HepG2 (cell line): ENCODE measurements around the gene IBA57. TPM values are rescaled to one million over a fixed set of nuclear protein-coding genes. Genes with fewer than 3 reads are reported as not detected.

Experiments used
- AGO2 ChIP-seq: fragments of 200-400 bp; formaldehyde crosslinking; optimal IDR thresholded peaks from 2 replicates; pipeline ENCODE3; 2017; ENCODE audit warnings: mild to moderate bottlenecking, low read depth, low read length, moderate library complexity
- ELF4 ChIP-seq: sonication (generic); formaldehyde crosslinking; IDR thresholded peaks from 2 replicates; pipeline ENCODE4 v1.5.0; 2020; ENCODE audit warnings: missing genetic modification reagents, mild to moderate bottlenecking, moderate library complexity, borderline replicate concordance
- FIP1L1 ChIP-seq: fragments of 200-400 bp; formaldehyde crosslinking; IDR thresholded peaks from 2 replicates; pipeline ENCODE4 v1.6.1; 2018; ENCODE audit warnings: low read depth, mild to moderate bottlenecking, low read length, moderate library complexity, borderline replicate concordance; ENCODE audit not compliant: insufficient read depth
- KMT2B ChIP-seq: IDR thresholded peaks from 2 replicates; pipeline ENCODE4 v1.6.1; 2016; ENCODE audit warnings: missing genetic modification reagents, missing compliant biosample characterization
- MAZ ChIP-seq, 2 experiments: sonication (generic) in 1 of 2; formaldehyde crosslinking in 1 of 2; IDR thresholded peaks; 2 replicates each; pipeline versions ENCODE4 v1.5.0 to v1.6.1; 2012 to 2020; ENCODE audit warnings: low read depth in 2 of 2, mild to moderate bottlenecking in 2 of 2, borderline replicate concordance in 1 of 2, improper control_type of control experiment in 1 of 2, low read length in 1 of 2, missing genetic modification reagents in 1 of 2, moderate library complexity in 1 of 2
- REPIN1 ChIP-seq: sonication (generic); formaldehyde crosslinking; IDR thresholded peaks from 2 replicates; pipeline ENCODE4 v1.8.0; 2022; ENCODE audit warnings: missing genetic modification reagents, low read depth, mild to moderate bottlenecking, borderline replicate concordance
- RORA ChIP-seq: sonication (generic); formaldehyde crosslinking; IDR thresholded peaks from 2 replicates; pipeline ENCODE4 v1.5.0; 2020; ENCODE audit warnings: mild to moderate bottlenecking, missing genetic modification reagents, moderate library complexity
- ZFP90 ChIP-seq: sonication (generic); formaldehyde crosslinking; IDR thresholded peaks from 2 replicates; pipeline ENCODE4 v1.8.0; 2022; ENCODE audit warnings: missing genetic modification reagents, mild to moderate bottlenecking, inconsistent platforms, borderline replicate concordance
- ZNF766 ChIP-seq: sonication (generic); formaldehyde crosslinking; IDR thresholded peaks from 2 replicates; pipeline ENCODE4 v1.5.0; 2020; ENCODE audit warnings: missing genetic modification reagents, borderline replicate concordance
- ZNF841 ChIP-seq: sonication (generic); formaldehyde crosslinking; IDR thresholded peaks from 2 replicates; pipeline ENCODE4 v1.8.1; 2023; ENCODE audit warnings: missing genetic modification reagents, borderline replicate concordance
- polyA plus RNA-seq, 8 experiments: library from polyadenylated mRNA; depleted of rRNA in 3 of 8; stranded (reverse) in 7 of 8; unstranded in 1 of 8; fragments of >200 nt; fragmentation: Illumina TruSeq in 4 of 8; extraction: Trizol in 4 of 8; gene quantifications; 2 replicates each; pipeline versions ENCODE4 v1.2.1 to v1.2.3, GENCODE V29; 2011 to 2016; ENCODE audit warnings: low read depth in 4 of 8, missing spikeins in 1 of 8, mixed read lengths in 1 of 8; ENCODE audit not compliant: insufficient read depth in 1 of 8
- total RNA-seq, 5 experiments: library from RNA; depleted of rRNA; stranded (reverse); fragments of >200 nt; fragmentation: Illumina TruSeq; extraction: Trizol; gene quantifications; 2 replicates each; pipeline ENCODE4 v1.2.3, GENCODE V29; 2016; ENCODE audit warnings: low read depth in 1 of 5
- TF ChIP-seq, protein P1 (sequence below): fragments of 450-650 bp; IDR thresholded peaks from 2 replicates; pipeline ENCODE4 v1.6.1; 2017
- TF ChIP-seq, protein P2 (sequence below): IDR thresholded peaks from 2 replicates; pipeline ENCODE4 v1.6.1; 2016; ENCODE audit warnings: low read depth, borderline replicate concordance
- TF ChIP-seq, protein P3 (sequence below): sonication (generic); formaldehyde crosslinking; IDR thresholded peaks from 2 replicates; pipeline ENCODE4 v1.4.0; 2020; ENCODE audit warnings: missing genetic modification reagents, borderline replicate concordance
- TF ChIP-seq, protein P4 (sequence below): sonication (generic); formaldehyde crosslinking; IDR thresholded peaks from 2 replicates; pipeline ENCODE4 v1.8.0; 2022; ENCODE audit warnings: low read depth, missing genetic modification reagents
- TF ChIP-seq, protein P5 (sequence below): sonication (generic); formaldehyde crosslinking; IDR thresholded peaks from 2 replicates; pipeline ENCODE4 v1.5.1; 2020; ENCODE audit warnings: missing genetic modification reagents, mild to moderate bottlenecking, borderline replicate concordance
- TF ChIP-seq, protein P6 (sequence below): sonication (generic); formaldehyde crosslinking; IDR thresholded peaks from 2 replicates; pipeline ENCODE4 v1.4.0; 2020; ENCODE audit warnings: missing genetic modification reagents, borderline replicate concordance

The IBA57 gene
- total and polyA plus RNA-seq, 2 of the 13 experiments (the other 11 are each of a cell fraction or from before 2014, with no cell fraction given) = 2.3 to 10.2 TPM

DNA sequence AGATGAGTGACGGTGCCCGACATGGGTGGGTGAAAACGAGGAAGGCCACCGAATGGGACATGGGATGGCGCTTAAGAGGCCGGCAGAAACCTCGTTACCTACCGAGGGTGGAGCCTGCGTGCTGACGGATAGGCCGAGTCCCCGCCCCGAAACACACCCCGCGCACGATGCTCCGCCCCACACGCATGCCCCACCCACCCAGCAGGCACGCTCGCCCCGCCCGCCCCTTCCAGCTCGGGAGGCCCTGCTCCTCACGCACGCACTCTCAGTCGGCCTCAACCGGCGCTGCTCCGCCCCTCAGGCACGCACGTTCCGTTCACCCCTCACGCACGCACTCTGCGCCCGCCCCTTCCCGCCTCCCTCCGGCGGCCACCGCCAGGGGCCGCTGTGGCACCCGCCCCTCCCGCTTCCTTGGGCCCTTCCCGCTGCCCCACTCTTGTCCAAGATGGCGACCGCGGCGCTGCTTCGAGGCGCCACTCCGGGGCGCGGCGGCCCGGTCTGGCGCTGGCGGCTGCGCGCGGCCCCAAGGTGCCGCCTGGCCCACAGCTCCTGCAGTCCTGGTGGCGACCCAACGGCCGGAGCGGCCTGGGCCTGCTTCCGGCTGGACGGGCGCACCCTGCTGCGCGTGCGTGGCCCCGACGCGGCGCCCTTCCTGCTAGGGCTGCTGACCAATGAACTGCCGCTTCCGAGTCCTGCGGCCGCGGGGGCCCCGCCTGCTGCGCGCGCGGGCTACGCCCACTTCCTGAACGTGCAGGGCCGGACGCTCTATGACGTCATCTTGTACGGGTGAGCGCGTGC is at the start of gene IBA57 (continued):
- TF ChIP-seq, protein P1, sequence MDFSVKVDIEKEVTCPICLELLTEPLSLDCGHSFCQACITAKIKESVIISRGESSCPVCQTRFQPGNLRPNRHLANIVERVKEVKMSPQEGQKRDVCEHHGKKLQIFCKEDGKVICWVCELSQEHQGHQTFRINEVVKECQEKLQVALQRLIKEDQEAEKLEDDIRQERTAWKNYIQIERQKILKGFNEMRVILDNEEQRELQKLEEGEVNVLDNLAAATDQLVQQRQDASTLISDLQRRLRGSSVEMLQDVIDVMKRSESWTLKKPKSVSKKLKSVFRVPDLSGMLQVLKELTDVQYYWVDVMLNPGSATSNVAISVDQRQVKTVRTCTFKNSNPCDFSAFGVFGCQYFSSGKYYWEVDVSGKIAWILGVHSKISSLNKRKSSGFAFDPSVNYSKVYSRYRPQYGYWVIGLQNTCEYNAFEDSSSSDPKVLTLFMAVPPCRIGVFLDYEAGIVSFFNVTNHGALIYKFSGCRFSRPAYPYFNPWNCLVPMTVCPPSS = no peak
- TF ChIP-seq ELF4 = no peak; the same call in 1 of the 2 replicates
- TF ChIP-seq ZNF766 = no peak
- TF ChIP-seq, protein P2, sequence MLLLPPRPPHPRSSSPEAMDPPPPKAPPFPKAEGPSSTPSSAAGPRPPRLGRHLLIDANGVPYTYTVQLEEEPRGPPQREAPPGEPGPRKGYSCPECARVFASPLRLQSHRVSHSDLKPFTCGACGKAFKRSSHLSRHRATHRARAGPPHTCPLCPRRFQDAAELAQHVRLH (CRISPR knock-in tag) = peak; percentile 57; the same call in 1 of the 2 replicates
- TF ChIP-seq, protein P3, sequence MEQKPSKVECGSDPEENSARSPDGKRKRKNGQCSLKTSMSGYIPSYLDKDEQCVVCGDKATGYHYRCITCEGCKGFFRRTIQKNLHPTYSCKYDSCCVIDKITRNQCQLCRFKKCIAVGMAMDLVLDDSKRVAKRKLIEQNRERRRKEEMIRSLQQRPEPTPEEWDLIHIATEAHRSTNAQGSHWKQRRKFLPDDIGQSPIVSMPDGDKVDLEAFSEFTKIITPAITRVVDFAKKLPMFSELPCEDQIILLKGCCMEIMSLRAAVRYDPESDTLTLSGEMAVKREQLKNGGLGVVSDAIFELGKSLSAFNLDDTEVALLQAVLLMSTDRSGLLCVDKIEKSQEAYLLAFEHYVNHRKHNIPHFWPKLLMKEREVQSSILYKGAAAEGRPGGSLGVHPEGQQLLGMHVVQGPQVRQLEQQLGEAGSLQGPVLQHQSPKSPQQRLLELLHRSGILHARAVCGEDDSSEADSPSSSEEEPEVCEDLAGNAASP (CRISPR knock-in tag) = no peak
- TF ChIP-seq, protein P4, sequence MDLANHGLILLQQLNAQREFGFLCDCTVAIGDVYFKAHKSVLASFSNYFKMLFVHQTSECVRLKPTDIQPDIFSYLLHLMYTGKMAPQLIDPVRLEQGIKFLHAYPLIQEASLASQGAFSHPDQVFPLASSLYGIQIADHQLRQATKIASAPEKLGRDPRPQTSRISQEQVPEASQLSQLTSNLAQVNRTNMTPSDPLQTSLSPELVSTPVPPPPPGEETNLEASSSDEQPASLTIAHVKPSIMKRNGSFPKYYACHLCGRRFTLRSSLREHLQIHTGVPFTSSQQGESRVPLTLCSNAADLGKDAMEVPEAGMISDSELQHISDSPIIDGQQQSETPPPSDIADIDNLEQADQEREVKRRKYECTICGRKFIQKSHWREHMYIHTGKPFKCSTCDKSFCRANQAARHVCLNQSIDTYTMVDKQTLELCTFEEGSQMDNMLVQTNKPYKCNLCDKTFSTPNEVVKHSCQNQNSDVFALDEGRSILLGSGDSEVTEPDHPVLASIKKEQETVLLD = peak; percentile 90
- TF ChIP-seq, protein P5, sequence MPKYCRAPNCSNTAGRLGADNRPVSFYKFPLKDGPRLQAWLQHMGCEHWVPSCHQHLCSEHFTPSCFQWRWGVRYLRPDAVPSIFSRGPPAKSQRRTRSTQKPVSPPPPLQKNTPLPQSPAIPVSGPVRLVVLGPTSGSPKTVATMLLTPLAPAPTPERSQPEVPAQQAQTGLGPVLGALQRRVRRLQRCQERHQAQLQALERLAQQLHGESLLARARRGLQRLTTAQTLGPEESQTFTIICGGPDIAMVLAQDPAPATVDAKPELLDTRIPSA = no peak
- TF ChIP-seq ZNF841 (CRISPR knock-in tag) = no peak
- TF ChIP-seq FIP1L1 = no peak
- TF ChIP-seq ZFP90 (CRISPR knock-in tag) = peak; percentile 38; the same call in 1 of the 2 replicates
- no peak for TF ChIP-seq RORA (CRISPR knock-in tag)
- TF ChIP-seq, protein P6, sequence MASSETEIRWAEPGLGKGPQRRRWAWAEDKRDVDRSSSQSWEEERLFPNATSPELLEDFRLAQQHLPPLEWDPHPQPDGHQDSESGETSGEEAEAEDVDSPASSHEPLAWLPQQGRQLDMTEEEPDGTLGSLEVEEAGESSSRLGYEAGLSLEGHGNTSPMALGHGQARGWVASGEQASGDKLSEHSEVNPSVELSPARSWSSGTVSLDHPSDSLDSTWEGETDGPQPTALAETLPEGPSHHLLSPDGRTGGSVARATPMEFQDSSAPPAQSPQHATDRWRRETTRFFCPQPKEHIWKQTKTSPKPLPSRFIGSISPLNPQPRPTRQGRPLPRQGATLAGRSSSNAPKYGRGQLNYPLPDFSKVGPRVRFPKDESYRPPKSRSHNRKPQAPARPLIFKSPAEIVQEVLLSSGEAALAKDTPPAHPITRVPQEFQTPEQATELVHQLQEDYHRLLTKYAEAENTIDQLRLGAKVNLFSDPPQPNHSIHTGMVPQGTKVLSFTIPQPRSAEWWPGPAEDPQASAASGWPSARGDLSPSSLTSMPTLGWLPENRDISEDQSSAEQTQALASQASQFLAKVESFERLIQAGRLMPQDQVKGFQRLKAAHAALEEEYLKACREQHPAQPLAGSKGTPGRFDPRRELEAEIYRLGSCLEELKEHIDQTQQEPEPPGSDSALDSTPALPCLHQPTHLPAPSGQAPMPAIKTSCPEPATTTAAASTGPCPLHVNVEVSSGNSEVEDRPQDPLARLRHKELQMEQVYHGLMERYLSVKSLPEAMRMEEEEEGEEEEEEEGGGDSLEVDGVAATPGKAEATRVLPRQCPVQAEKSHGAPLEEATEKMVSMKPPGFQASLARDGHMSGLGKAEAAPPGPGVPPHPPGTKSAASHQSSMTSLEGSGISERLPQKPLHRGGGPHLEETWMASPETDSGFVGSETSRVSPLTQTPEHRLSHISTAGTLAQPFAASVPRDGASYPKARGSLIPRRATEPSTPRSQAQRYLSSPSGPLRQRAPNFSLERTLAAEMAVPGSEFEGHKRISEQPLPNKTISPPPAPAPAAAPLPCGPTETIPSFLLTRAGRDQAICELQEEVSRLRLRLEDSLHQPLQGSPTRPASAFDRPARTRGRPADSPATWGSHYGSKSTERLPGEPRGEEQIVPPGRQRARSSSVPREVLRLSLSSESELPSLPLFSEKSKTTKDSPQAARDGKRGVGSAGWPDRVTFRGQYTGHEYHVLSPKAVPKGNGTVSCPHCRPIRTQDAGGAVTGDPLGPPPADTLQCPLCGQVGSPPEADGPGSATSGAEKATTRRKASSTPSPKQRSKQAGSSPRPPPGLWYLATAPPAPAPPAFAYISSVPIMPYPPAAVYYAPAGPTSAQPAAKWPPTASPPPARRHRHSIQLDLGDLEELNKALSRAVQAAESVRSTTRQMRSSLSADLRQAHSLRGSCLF (CRISPR knock-in tag) = no peak
- peak; percentile 46; the same call in 1 of the 2 replicates for TF ChIP-seq REPIN1 (CRISPR knock-in tag)
- peak; percentile 24; the same call in 1 of the 2 replicates for TF ChIP-seq KMT2B (CRISPR knock-in tag)
- TF ChIP-seq MAZ (IDR thresholded peaks at IDR 0.05; ENCODE audit: borderline replicate concordance, low read depth, low read length) = peak; percentile 95
- TF ChIP-seq MAZ (CRISPR knock-in tag; IDR thresholded peaks at IDR 0.05; ENCODE audit: low read depth) = peak; percentile 98
- peak; percentile 85 for TF ChIP-seq AGO2
